Activated CD4-positive, alpha-beta T cell treated with anti-CD3 and anti-CD28 coated beads, Interleukin-2, amount 50 U/mL, for 48 hours (primary cell): ENCODE measurements around the gene ATP6V0E1.
"Not testable (repeated sequence)": the region's sequence is repeated elsewhere in the genome, so short reads cannot be mapped to it uniquely, and the experiment has no call there.

Source experiments
- DNase-seq, 2 experiments: peaks; one replicate each; pipeline ENCODE4 v3.0.0-alpha.2; 2020

ATP6V0E1 gene

GRCh38 chr5:173041881-173042762 lies 58.6 kb downstream of the ATP6V0E1 start:
- DNase-seq: no peak

- no peak for DNase-seq
Observed at GRCh38 chr5:173042763-173043107, 59.2 kb downstream of the ATP6V0E1 start.

GRCh38 chr5:173045474-173045873 lies 61.9 kb downstream of the ATP6V0E1 start:
- DNase-seq: no peak

- not testable (repeated sequence) for DNase-seq
Observed at GRCh38 chr5:173047096-173047837, 63.7 kb downstream of the ATP6V0E1 start.

- DNase-seq: no peak
Observed at GRCh38 chr5:173047838-173048105, 64.2 kb downstream of the ATP6V0E1 start.

- DNase-seq: no peak
Observed at GRCh38 chr5:173050791-173051190, 67.2 kb downstream of the ATP6V0E1 start.

- no peak for DNase-seq
Observed at GRCh38 chr5:173051746-173052145, 68.2 kb downstream of the ATP6V0E1 start.

GRCh38 chr5:173053041-173053440 lies 69.5 kb downstream of the ATP6V0E1 start:
- DNase-seq: no peak

GRCh38 chr5:173055042-173055721 lies 71.6 kb downstream of the ATP6V0E1 start:
- no peak for DNase-seq

GRCh38 chr5:173055722-173055982 lies 72.1 kb downstream of the ATP6V0E1 start:
- DNase-seq: peak in 1 of 2 experiments; percentile 19

- DNase-seq: peak; percentile 97
Observed at GRCh38 chr5:173055983-173056782, 72.6 kb downstream of the ATP6V0E1 start, which contains the start of gene CREBRF. TSS of gene CREBRF (plus strand) at chr5:173056352. CDS start at chr5:173080776, 24,424 bp downstream.

GRCh38 chr5:173056783-173057061 lies 73.2 kb downstream of the ATP6V0E1 start:
- peak; percentile 82 to 83 for DNase-seq

GRCh38 chr5:173057062-173057924 lies 73.7 kb downstream of the ATP6V0E1 start:
- peak; percentile 99 to 100 for DNase-seq

GRCh38 chr5:173062141-173062540 lies 78.6 kb downstream of the ATP6V0E1 start:
- no peak for DNase-seq

- no peak for DNase-seq
Observed at GRCh38 chr5:173065155-173065554, 81.6 kb downstream of the ATP6V0E1 start.

GRCh38 chr5:173069671-173070070 lies 86.1 kb downstream of the ATP6V0E1 start:
- no peak for DNase-seq

- DNase-seq: no peak
Observed at GRCh38 chr5:173075137-173075843, 91.7 kb downstream of the ATP6V0E1 start.

GRCh38 chr5:173075970-173076369 lies 92.4 kb downstream of the ATP6V0E1 start:
- DNase-seq: no peak

GRCh38 chr5:173076471-173076870 lies 92.9 kb downstream of the ATP6V0E1 start:
- not testable (repeated sequence) for DNase-seq

- DNase-seq: no peak
Observed at GRCh38 chr5:173078878-173079277, 95.3 kb downstream of the ATP6V0E1 start.
